ENCODE measurements around the gene ADGRB3. TPM values are rescaled to one million over a fixed set of nuclear protein-coding genes. Genes with fewer than 3 reads are reported as not detected.
"Not testable (repeated sequence)": the region's sequence is repeated elsewhere in the genome, so short reads cannot be mapped to it uniquely, and the experiment has no call there.

ADGRB3 gene
- total and polyA plus RNA-seq, 8 donors: 0.19 to 16.0 (median 0.61) TPM; not detected in 1

DNA sequence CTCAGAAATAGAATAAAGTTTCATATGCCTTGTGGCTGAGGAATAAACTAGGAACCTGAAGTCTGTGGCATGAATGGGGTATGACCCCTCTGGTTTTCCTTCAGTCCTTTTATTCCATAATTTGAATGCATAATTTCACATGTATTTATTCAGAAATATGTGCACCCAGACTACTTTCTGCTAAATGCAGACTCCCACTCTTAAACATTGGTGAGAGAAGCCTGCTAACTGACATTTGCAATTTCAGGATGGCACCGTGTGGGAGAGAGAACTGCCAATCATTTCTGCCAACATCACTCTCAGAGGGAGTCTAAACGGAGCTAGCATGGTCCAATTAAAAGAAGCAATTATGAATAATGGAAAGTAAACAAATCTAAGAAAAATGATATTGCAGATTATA lies 141.3 kb downstream of the ADGRB3 start:
- H3K4me1 ChIP-seq: peaks cover 0 to 3% (median 0%) of the 10 kb centered on the region in 4 donors
- H3K9me3 ChIP-seq: no peaks in the 10 kb centered on the region
- DNase-seq: no peak
- H3K4me3 ChIP-seq: no peak overlapping the region
- H3K27me3 ChIP-seq: no peaks in the 10 kb centered on the region
- TF ChIP-seq POLR2AphosphoS5 (IDR thresholded peaks at IDR 0.05): no peak
- no peak for TF ChIP-seq POLR2A (IDR thresholded peaks at IDR 0.05)
- TF ChIP-seq, protein P1, sequence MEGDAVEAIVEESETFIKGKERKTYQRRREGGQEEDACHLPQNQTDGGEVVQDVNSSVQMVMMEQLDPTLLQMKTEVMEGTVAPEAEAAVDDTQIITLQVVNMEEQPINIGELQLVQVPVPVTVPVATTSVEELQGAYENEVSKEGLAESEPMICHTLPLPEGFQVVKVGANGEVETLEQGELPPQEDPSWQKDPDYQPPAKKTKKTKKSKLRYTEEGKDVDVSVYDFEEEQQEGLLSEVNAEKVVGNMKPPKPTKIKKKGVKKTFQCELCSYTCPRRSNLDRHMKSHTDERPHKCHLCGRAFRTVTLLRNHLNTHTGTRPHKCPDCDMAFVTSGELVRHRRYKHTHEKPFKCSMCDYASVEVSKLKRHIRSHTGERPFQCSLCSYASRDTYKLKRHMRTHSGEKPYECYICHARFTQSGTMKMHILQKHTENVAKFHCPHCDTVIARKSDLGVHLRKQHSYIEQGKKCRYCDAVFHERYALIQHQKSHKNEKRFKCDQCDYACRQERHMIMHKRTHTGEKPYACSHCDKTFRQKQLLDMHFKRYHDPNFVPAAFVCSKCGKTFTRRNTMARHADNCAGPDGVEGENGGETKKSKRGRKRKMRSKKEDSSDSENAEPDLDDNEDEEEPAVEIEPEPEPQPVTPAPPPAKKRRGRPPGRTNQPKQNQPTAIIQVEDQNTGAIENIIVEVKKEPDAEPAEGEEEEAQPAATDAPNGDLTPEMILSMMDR (IDR thresholded peaks at IDR 0.05): no peak
- TF ChIP-seq EP300 (IDR thresholded peaks at IDR 0.05): no peak
- H3K27ac ChIP-seq: no peak overlapping the region
- 55 to 64% (median 59%) methylated on average over 2 of the region's 2 CpGs for WGBS, 5 donors
- intact Hi-C loops (cut with DNase I; ENCODE audit: low total_unique reads): no loop called here
- H3K36me3 ChIP-seq: no peaks in the 10 kb centered on the region

DNA sequence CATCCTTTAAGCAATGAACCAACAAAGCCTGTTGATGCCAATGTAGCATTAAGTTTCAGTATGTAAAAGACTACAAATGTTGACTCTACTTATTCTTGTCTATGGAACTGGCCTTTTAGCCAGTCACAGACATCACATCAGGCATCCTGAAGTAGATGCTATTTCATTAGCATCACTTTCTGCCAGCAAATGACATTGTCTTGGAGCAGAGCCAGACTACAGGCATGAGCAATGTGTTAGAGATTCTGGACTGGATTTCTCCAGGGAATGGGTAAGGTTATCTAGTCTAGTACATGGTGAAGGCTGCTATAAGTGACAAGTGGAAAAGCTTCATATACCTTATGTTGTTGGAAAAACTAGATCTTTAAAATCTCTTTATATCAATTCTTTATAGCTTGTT lies 142.9 kb downstream of the ADGRB3 start:
- no peaks in the 10 kb centered on the region for H3K9me3 ChIP-seq
- intact Hi-C loops (cut with DNase I; ENCODE audit: low total_unique reads): no loop called here
- no peak overlapping the region for H3K27ac ChIP-seq
- H3K36me3 ChIP-seq: no peaks in the 10 kb centered on the region
- H3K4me3 ChIP-seq: no peak overlapping the region
- H3K27me3 ChIP-seq: no peaks in the 10 kb centered on the region
- H3K4me1 ChIP-seq: peaks cover 0 to 3% (median 0%) of the 10 kb centered on the region in 4 donors
- peak in 1 of 2 donors; percentile 51 for DNase-seq
- TF ChIP-seq POLR2A (IDR thresholded peaks at IDR 0.05): no peak
- no peak for TF ChIP-seq EP300 (IDR thresholded peaks at IDR 0.05)
- TF ChIP-seq, protein P1 (IDR thresholded peaks at IDR 0.05): no peak
- no peak for TF ChIP-seq POLR2AphosphoS5 (IDR thresholded peaks at IDR 0.05)

DNA sequence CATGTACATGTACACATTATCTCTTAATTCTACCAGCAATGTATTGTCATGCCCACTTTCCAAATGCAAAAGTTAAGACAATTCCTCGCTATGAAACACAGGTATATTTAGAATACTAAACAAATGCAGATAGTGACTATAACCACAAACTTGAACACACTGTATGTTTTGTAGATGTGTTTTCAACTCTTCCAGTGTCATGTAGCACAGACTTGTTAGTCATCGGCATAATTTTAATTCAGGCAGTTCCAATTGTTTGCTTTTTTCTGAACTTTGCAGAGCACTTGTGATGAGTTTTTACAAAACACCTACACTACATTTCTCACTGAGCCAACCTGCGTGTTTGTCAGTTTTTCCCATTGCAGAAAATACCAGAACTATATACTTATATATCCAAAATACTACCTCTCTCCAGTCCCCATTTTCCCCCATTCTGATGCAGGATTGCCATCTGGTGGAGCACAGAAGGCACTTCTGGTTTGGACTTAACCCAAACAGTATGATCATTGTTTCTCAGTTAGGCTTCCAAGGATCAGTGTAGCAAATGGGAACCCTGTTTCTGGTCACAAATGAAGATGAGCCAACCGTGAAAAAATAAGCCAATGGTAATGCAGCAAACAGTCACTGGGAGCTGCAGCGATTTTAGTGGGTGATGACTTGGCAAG lies 143.4 kb downstream of the ADGRB3 start:
- Histone ChIP-seq H3K36me3 (no peaks in the 10 kb centered on the region), H3K27me3 (no peaks in the 10 kb centered on the region), H3K27ac (no peak overlapping the region), H3K4me3 (no peak overlapping the region), H3K4me1 (peaks cover 0 to 3% (median 0%) of the 10 kb centered on the region in 4 donors), H3K9me3 (no peaks in the 10 kb centered on the region)
- peak in 1 of 2 donors; percentile 81 for DNase-seq
- no peak for TF ChIP-seq EP300 (IDR thresholded peaks at IDR 0.05)
- TF ChIP-seq, protein P1 (IDR thresholded peaks at IDR 0.05): peak in 2 of 7 experiments; percentile 14 to 26
- no peak for TF ChIP-seq POLR2AphosphoS5 (IDR thresholded peaks at IDR 0.05)
- TF ChIP-seq POLR2A (IDR thresholded peaks at IDR 0.05): no peak
- intact Hi-C loops (cut with DNase I; ENCODE audit: low total_unique reads): no loop called here
- WGBS, 5 donors: 42 to 45% (median 45%) methylated on average over 5 of the region's 5 CpGs

DNA sequence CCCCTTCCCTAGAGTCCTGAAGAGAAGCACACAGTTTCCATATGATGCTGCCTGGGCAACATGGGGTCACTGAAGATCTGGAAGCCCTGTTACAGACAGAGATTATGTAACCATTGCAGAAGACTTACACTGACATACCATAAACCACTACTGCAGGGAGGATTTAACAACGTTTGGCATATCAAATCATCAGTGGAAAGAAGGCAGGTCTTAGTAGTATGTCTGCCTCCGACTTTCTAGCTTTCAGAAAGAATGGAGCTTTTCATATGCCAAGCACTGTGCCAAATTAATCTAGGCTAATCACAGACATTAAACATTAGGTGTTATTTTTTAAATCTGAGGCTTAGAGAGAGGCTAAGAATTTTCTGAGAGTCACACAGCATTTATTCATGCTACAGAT lies 144.3 kb downstream of the ADGRB3 start:
- no peak for DNase-seq
- no peaks in the 10 kb centered on the region for H3K27me3 ChIP-seq
- H3K27ac ChIP-seq: no peak overlapping the region
- H3K9me3 ChIP-seq: no peaks in the 10 kb centered on the region
- H3K4me1 ChIP-seq: peaks cover 0 to 3% (median 0%) of the 10 kb centered on the region in 4 donors
- 26 to 53% (median 34%) methylated on average over 2 of the region's 2 CpGs for WGBS, 5 donors
- intact Hi-C loops (cut with DNase I; ENCODE audit: low total_unique reads): no loop called here
- no peak overlapping the region for H3K4me3 ChIP-seq
- no peak for TF ChIP-seq POLR2AphosphoS5 (IDR thresholded peaks at IDR 0.05)
- TF ChIP-seq, protein P1 (IDR thresholded peaks at IDR 0.05): no peak
- H3K36me3 ChIP-seq: no peaks in the 10 kb centered on the region

DNA sequence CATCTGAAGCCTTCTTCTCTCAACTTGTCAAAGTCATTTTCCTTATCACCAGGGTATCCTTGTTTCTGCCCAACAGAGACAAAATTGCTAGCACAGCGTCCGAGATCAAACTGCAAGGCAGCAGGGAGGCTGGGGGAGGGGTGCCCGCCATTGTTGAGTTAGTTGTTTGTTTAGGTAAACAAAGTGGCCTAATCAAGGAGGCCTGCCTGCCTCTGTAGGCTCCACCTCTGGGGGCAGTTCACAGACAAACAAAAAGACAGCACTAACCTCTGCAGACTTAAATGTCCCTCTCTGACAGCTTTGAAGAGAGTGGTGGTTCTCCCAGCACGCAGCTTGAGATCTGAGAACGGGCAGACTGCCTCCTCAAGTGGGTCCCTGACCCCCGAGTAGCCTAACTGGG lies 155.0 kb downstream of the ADGRB3 start:
- H3K27me3 ChIP-seq; H3K4me3 ChIP-seq; H3K27ac ChIP-seq; intact Hi-C loops (cut with DNase I; ENCODE audit: low total_unique reads); H3K9me3 ChIP-seq; H3K36me3 ChIP-seq; DNase-seq; H3K4me1 ChIP-seq: not testable (repeated sequence)
- 43 to 71% (median 62%) methylated on average over 5 to 6 of the region's 6 CpGs for WGBS, 5 donors

DNA sequence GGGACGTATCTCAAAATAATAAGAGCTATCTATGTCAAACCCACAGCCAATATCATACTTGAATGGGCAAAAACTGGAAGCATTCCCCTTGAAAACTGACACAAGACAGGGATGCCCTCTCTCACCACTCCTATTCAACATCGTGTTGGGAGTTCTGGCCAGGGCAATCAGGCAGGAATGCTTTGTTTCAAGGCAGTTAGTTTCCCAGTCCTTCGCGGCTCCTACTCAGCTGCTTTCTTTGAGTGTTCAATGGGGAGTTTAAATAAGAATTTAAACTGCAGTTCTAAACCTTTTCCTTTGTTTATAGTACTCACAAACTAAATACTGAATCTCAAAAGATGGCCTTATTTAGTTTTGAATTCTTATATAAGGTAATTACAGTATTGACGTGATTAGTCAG lies 179.9 kb downstream of the ADGRB3 start:
- H3K4me1 ChIP-seq; H3K9me3 ChIP-seq; H3K4me3 ChIP-seq; H3K36me3 ChIP-seq; DNase-seq; intact Hi-C loops (cut with DNase I; ENCODE audit: low total_unique reads); H3K27me3 ChIP-seq; H3K27ac ChIP-seq: not testable (repeated sequence)
- WGBS, 5 donors: 56 to 71% (median 66%) methylated on average over 5 of the region's 5 CpGs
